IPS DF 4.7 (cell line): Measurements from ENCODE around the gene WDR73.
"Not testable (repeated sequence)": the region's sequence is repeated elsewhere in the genome, so short reads cannot be mapped to it uniquely, and the experiment has no call there.

Source experiments
- DNase-seq: peaks from one replicate; pipeline ENCODE4 v3.0.0-alpha.2; 2013; ENCODE audit warnings: low spot score; ENCODE audit errors: extremely low read depth

Gene WDR73

DNA sequence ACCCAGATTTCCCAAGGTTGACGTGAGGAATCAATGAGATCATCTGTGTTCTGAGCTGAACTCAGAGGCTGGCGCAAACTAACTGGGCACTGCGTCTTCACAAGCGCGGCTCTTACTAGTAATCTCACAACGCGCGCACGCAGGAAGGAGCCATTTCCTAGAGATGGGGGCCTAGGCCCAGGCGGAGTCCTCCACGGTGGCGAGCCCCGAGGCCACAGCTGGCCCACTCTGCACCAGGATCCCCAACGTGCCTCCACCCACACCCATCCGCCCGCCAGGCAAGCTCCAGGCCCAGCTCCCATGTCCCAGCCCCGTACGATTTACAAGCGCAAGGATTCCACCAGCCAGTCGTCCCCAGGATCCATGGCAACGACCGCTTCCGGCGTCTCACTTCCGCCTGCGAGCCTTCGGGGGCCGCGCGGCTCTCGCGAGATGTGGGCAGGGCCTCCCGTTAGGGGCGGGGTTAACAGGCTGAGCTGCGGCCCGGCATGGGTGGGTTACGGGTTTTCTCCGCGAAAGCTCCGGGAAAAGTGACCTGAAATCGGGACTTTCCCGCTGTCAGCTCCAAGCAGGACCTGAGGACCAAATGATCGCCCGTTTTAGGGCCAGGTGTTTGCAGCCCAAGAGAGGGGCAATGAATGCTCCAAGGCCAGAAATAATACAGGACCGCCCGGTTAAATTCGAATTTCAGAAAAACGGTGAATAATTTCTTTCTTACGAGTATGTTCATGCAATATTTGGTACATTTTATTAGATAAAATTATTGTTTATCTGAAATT is at the start of gene WDR73:
Gene WDR73 (minus strand): TSS at position 374 of the 779 bp plus-strand sequence. CDS start 9 bp downstream, at position 365.
- peak; percentile 64 for DNase-seq

DNA sequence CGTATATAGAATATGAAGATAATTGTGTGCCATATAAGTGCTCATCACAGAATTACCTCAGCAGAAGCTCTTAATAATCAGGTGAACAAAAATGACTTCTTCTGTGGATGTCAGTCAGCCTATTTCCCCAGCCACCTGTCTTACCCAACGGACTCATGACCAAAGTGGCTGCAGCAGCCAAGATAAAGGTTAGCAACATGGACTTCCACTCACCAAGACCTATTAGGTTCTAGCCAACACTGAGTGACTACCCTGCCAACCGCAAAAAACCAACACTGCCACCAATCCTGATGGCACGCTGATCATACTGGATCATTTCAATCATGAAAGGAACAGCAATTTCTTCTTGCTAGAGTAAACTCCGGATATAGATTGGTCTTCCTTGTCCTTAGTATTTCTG is 49.7 kb upstream of the WDR73 start:
- no peak for DNase-seq

DNA sequence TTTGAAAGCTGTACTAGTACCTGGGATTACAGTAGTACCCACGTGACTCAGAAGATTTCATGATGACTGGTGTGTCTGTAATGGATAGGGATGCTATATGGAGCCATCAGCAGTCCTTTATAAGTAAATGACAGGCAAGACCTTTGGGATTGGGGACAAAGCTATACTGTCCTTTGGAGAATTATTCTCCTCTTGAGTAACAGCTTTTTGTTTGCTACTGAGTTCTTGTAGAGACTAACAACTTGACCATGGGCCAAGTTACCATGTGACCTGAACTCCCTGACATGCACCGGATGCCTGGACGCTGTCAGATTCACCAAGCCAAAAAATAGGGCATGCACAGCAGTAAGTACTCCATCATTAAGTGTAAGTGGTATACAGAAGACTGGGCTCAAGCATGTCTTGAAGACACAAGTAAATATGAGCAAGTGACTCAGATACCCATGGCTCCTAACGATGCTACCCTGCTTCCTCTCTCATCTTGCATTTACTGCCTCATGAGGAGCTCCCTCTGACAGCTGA is 48.9 kb upstream of the WDR73 start:
- DNase-seq, result no peak

DNA sequence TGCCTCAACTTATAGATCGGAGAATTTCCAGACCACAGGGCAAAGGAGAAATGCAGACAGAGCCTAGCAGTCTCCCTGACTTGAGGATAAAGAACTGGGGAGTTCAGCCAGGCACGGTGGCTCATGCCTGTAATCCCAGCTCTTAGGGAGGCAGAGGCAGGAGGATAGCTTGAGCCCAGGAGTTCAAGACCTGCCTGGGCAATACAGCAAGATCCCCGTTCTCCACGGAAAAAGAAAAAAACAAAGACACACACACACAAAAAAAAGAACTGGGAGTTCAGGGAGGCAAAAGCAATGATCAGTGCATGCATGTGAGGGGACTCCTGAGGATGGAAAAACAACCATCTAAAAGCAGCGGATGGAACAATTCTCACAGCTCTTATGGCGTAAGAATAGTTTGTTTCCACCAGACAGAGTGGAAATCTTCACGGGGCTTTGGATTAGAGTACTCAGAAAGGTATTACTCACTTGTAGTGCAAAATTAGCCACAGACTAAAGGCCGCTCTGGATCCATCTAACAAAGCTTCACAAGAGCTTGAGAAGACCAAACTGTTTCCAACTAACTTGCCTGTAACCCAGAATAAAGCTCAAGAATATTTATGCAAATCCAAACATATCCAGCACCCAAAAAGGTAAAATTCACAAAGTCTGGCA is 45.6 kb upstream of the WDR73 start:
- DNase-seq, result no peak

DNA sequence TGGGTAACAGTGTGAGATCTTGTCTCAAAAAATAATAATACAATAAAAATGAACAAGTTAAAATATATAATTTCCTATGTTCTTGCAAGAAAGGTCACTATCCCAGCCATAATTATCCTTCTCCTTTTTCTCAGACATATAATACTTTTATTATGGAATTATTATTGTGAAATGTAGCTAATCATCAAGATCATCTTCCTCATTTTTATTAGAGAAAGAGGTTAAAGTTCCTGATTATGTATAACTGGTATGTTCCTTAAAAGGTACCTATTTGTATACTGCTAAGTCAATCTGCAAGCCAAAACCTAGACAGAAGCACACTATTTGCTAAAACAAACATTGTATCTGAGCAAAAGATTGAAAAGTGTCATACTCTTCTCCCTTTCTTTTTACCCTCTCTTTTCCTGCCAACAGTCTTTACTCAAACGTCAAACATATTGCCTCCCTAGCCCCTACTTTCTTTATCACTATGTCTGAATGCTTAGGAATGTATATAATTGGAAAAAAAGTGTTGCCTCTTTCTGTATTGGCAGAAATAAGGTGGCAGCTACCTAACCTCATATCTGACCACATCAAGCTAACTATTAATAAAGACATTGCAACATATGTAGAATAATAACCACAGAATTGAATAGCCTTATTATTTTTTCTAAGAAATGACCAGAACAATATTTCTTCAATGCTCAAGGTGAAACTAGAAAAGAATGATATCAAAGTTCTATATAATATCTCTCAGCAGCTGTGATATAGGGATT is 43.3 kb upstream of the WDR73 start:
- no peak for DNase-seq

DNA sequence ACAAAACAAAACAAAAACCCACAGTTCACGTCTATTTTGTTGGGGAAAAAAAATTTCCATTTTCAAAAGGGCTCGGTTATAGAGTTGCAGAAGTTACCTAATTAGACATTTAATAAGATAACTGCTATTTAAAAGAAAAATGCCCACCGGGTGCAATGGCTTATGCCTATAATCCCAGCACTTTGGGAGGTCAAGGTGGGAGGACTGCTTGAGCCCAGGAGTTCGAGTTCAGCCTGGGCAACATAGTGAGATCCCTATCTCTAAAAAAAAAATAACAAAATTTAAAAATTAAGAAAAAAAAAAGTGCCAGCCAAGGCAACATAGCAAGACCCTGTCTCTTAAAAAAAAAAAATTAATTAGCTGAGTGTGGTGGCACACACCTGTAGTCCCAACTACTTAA is 42.7 kb upstream of the WDR73 start:
- no peak for DNase-seq

DNA sequence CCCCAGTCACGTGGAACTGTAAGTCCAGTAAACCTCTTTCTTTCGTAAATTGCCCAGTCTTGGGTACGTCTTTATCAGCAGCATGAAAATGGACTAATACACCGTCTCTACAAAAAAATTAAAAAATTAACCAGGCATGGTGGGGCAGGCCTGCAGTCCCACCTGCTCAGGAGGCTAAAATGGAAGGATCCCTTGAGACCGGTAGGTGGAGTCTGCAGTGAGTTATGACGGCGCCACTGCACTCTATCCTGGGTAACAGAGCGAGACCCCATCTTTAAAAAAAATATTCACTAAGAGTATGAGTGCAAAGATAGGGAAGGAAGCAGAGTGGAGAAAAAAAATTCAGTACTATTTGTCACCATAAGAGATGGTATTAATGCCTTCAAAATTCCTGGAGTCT is 36.3 kb upstream of the WDR73 start:
- no peak for DNase-seq

DNA sequence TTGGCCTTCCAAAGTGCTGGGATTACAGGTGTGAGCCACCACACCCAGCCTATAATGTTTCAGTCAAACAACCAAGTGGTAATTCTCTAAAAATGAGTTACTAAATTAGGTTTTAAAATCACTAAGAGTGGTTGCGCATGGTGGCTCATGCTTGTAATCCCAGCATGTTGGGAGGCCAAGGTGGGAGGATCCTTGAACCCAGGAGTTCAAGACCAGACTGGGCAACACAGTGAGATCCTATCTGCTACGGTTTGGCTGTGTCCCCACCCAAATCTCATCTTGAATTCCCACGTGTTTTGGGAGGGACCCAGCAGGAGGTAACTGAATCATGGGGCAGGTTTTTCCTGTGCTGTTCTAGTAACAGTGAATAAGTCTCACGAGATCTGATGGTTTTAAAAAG is 35.8 kb upstream of the WDR73 start:
- no peak for DNase-seq

DNA sequence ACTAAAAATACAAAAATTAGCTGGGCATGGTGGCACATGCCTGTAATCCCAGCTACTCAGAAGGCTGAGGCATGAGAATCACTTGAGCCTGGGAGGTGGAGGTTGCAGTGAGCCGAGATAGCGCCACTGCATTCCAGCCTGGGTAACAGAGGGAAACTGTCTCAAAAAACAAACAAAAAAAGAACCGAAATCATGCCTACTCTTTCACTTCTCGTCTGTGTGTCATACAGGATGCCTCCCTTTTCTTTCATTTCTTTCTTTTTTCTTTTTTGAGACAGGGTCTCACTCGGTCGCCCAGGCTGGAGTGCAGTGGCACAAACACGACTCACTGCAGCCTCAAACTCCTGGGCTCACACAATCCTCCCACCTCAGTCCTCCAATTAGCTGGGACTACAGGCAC is 32.4 kb upstream of the WDR73 start:
- not testable (repeated sequence) for DNase-seq

DNA sequence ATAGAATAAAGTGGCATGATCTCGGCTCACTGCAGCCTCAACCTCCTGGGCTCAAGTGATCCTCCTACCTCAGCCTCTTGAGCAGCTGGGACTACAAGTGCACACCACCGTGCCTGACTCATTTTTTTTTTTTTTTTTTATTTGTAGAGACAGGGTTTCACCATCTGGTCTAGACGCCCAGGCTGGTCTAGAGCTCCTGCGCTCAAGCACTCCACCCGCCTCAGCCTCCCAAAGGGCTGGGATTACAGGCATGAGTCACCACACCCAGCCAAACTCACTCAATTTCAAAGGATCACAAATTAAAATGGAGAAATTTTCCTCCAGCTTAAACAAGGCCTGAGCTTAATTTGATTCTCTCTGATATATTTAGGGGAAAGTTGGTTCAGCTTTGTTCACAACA is 31.2 kb upstream of the WDR73 start:
- DNase-seq, result no peak

DNA sequence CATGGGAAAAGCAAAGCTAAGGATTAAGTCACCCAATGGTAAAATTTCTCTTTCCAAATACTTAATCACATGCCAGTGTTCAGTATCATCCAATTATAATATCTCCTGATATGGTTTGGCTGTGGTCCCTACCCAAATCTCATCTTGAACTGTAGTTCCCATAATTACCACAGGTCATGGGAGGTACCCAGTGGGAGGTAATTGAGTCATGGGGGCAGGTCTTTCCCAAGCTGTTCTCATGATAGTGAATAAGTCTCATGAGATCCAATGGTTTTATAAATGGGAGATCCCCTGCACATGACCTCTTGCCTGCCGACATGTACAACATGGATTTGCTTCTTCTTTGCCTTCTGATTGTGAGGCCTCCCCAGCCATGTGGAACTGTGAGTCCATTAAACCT is 30.0 kb upstream of the WDR73 start:
- no peak for DNase-seq

DNA sequence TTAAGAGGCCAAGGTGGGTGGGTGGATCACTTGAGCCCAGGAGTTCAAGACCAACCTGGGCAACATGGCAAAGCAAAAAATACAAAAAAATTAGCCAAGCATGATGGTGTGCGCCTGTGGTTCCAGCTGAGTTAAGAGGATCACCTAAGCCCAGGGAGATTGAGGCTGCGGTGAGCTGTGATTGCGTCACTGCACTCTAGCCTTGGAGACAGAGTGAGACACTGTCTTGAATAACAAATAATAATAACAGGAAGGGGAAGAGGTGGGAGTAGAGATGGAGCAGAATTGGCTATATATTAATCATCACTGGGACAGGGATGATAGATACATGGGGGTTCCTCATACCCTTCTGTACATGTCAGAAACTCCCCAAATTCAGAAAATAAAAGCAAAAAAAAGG is 27.7 kb upstream of the WDR73 start:
- no peak for DNase-seq

DNA sequence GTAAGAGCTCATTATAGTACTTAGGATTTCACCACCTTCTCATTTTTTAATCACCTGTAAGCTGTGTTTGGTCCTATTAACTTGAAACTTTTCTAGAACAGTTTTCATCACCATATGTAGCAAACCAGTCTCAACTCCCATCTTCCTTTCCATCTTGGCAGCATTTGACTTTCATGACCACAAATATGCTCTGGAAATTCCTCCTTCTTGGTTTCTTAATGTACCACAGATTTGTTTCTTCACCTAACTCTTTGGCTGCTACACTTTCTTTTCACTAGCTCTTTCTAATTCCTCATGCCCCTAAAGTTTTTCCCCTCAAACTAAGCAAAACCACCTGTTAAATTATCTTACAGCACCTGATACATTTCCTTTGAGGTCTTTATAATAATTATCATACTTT is 17.1 kb upstream of the WDR73 start:
- no peak for DNase-seq

DNA sequence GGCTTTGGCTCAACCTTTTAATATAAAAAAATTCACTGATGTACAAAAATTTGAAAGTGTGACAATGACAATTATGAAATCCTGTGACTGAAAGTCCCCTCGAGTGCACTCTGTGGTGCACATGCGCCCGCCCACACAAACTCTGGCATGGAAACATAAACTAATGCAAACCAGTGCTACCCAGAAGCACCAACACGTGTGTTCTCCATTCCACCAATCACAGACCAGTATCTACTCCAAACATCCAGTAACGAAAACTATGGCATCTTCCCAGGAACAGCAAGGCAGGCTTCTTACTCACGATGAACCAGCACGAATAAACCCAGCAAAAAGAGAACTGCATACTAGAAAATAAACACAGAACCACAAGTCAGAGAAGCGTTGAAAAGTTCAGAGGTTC is 15.6 kb upstream of the WDR73 start:
- no peak for DNase-seq

DNA sequence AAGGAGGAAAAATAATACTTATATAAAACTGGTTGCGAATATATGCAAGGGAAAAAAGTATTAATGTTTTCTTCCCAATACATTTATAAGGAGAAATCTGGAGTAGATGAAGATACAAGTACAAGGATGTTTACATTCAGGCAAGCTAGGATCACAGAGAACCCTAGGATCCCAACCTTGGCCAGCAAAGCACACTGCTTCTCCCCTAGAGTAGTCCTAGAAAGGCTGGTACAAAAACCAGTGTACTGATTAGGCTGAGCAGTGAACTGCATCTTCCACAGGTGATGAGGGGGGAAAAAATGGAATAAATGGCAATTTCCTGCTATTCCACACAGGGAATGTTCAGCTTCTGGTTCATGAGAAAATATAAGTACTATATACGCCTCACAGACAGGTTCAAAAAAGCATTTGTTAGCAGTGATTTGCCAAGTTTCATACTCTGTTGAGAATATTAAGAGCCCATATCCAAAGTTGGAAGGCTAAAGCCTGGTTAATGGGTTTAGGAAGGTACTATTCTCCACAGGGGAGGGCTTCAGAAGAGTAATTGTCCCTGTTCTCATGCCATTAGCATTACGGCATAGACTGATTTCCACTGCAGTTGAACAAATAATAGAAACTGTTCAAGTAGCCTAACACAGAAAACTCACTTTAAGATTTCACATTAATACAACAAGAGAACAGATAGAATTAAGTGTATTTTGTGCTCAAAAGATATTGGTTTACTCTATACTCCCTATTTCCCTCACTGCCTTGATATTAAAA is 14.3 kb upstream of the WDR73 start:
- DNase-seq, result no peak

DNA sequence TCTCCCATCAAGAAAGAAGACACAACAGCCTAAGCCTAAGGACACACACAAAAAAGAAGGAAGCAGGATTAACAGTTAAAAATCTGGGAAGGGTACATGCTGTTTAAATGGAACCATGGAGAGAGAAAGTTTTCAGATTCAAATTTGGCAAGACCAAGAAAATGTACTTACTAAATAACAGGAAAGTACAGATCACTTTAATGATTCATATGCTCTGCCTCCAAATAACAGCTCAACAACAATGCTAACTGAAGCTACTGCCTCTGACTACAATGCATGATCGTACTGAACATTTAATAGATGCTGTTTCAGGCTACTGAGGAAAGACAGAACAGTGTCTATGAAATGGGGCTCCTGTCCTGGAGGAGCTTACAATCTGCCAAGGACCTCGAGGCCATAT is 12.3 kb upstream of the WDR73 start:
- no peak for DNase-seq

DNA sequence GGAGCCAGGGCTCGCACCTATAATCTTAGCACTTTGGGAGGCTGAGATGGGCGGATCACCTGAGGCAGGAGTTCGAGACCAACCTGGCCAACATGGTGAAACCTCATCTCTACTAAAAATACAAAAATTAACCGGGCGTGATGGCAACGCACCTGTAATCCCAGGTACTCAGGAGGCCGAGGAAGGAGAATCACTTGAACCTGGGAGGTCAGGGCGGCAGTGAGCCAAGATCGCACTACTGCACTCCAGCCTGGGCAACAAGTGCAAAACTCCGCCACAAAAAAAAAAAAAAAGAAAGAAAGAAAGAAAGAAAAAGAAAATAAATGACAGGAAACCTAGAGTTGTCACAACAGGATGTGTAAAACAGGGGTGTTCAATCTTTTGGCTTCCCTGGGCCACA is 6.9 kb upstream of the WDR73 start:
- no peak for DNase-seq

DNA sequence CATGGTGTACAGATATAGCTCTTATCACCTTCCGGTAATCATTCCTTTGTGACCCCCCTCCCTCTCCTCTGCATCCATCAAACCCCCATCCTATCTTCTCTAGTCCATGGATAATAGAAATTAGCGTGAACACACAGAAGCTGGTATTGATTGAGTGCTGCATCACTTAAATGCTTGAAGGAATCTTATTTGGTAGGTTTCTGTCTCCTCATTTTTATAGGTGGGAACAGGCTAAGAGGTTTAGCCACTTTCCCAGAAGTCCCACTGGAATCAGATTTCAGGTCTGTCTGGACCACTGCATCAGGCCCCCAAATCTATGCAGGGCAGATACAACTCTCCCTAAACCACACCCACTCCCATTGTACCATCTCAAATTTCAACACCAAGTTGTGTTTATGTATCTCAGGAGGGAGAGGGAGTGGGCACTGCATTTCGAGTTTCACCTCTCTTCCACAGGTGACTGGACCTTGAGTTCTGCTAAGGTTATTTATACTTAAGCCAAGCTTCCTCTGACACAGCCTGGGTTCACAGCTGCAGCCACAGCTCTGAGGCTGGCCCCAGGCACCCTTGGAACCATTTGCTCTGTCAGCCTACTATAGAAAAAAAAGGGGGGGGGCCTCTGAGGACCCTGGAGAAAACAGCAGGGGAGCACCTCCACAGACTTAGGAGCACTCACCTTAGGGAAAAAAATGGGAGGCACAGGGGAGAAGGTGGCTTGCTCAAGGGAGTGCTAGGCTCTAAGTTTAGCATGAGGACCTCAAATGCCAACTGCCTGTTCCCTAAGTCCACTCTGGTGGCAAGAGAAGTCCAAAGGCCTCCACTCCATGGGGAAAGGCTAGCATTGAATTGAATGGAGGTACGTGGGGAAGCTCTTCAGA is 6.1 kb upstream of the WDR73 start:
- no peak for DNase-seq

DNA sequence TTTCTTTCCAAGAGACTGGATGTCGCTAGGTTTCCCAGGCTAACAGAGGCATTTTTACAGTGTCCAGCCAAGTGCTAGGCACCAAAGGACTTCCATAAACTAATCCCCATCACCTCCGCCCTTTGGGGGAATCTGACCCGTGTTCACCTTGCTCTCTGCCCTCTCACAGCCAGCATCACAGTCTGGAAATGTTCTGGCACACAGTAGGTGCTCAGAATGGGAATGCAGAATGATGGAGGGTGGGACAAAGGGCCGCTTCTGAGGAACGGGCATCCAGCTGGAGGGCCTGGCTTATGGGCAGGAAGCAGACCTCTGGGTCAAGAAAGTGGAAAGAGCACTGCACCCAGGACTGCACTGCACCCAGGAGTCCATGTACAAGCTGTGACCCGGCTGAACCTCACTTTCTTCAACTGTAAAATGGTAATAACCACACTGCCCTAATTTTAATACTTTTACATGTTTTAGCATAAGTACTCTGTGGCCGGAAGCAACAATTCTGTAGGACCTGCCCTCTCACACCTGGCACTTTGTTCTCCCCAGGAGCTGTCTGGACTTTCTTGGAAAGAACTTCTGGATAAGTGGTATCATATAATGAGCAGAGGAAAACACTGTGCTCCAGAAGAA is 4.8 kb upstream of the WDR73 start:
- no peak for DNase-seq
